GM19463 (cell line): ENCODE data around the gene KANK2.

Experiments
- ATAC-seq: cut with Tn5 transposase; IDR thresholded peaks from one replicate; pipeline ENCODE4 v1.9.1; 2021; ENCODE audit warnings: mild to moderate bottlenecking, moderate library complexity; ENCODE audit not compliant: unreplicated experiment

KANK2 gene

GRCh38 chr19:11197291-11198174 is at the start of gene KANK2:
Gene KANK2, minus strand, starts transcription at chr19:11197545. Its CDS starts 3,034 bp downstream, at chr19:11194511.
- ATAC-seq, result peak; percentile 78

- no peak for ATAC-seq
Measured at GRCh38 chr19:11246941-11247340, 49.6 kb upstream of the KANK2 start.

GRCh38 chr19:11244846-11245589 is 47.7 kb upstream of the KANK2 start:
- no peak for ATAC-seq

GRCh38 chr19:11243798-11244169 is 46.4 kb upstream of the KANK2 start:
- no peak for ATAC-seq

GRCh38 chr19:11242864-11243797 is 45.8 kb upstream of the KANK2 start:
- ATAC-seq, result no peak

GRCh38 chr19:11242025-11242424 is 44.7 kb upstream of the KANK2 start:
- ATAC-seq, result no peak

- ATAC-seq, result no peak
Measured at GRCh38 chr19:11240008-11240444, 42.7 kb upstream of the KANK2 start.

GRCh38 chr19:11239377-11240000 is 42.1 kb upstream of the KANK2 start, which contains the start of gene ANGPTL8:
Gene ANGPTL8, plus strand, starts transcription at chr19:11239619. Its CDS starts 19 bp downstream, at chr19:11239638.
- ATAC-seq, result no peak

GRCh38 chr19:11238781-11239376 is 41.5 kb upstream of the KANK2 start:
- no peak for ATAC-seq

GRCh38 chr19:11238041-11238440 is 40.7 kb upstream of the KANK2 start:
- no peak for ATAC-seq

GRCh38 chr19:11237321-11237720 is 40.0 kb upstream of the KANK2 start:
- no peak for ATAC-seq

- ATAC-seq, result no peak
Measured at GRCh38 chr19:11236324-11237301, 39.3 kb upstream of the KANK2 start.

- ATAC-seq, result no peak
Measured at GRCh38 chr19:11234486-11235075, 37.2 kb upstream of the KANK2 start.

- no peak for ATAC-seq
Measured at GRCh38 chr19:11233073-11233472, 35.7 kb upstream of the KANK2 start.

GRCh38 chr19:11232555-11232954 is 35.2 kb upstream of the KANK2 start:
- ATAC-seq, result no peak

GRCh38 chr19:11230621-11231386 is 33.5 kb upstream of the KANK2 start:
- no peak for ATAC-seq

GRCh38 chr19:11227195-11227886 is 30.0 kb upstream of the KANK2 start:
- no peak for ATAC-seq
